ENCODE results near the gene AGPAT1. TPM values are rescaled to one million over a fixed set of nuclear protein-coding genes. Genes with fewer than 3 reads are reported as not detected.

Gene AGPAT1
- total and polyA plus RNA-seq, 2 of the 13 experiments (the other 11 are each of a cell fraction or from before 2014, with no cell fraction given): 51.3 to 139 TPM

DNA sequence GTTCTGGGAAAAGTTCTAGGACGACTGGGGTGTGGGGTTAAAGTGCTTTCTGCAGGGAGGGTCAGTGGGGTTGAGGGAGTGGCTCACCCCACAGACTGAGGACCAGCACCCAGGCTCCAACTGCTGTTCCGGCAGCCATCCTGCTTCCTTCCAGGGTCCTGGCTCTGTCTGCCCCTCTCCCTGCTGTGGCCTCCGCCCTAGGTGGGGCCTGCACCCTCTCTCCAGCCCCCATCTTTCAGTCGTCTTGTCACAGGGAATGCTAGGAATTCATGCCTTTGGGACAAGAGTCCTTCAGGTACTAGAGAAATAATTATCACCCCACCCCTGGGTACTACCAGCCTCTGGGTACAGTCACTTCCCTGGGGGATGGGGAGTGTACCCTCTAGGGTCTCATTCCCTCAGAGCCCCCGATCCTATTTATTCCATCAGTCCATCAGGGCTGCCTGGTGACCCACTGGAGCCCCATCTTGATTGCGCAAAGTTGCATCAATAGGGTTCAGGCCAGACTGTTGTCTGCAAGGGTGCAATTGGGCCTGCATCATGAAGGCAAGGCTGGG lies 8.3 kb upstream of the AGPAT1 start, which contains the start of gene AGER (continued):
- TF ChIP-seq ARID2 (CRISPR knock-in tag; IDR thresholded peaks at IDR 0.05; ENCODE audit: borderline replicate concordance): no peak
- TF ChIP-seq ZNF766 (CRISPR knock-in tag; IDR thresholded peaks at IDR 0.05; ENCODE audit: borderline replicate concordance): no peak
- peak; percentile 87 for TF ChIP-seq AGO2 (optimal IDR thresholded peaks at IDR 0.05; ENCODE audit: low read depth, low read length)
- TF ChIP-seq PCBP2 (optimal IDR thresholded peaks at IDR 0.05; ENCODE audit: low read depth, low read length, poor library complexity, severe bottlenecking): no peak
- TF ChIP-seq SIX4 (CRISPR knock-in tag; IDR thresholded peaks at IDR 0.05): no peak
- no peak for TF ChIP-seq SP1 (IDR thresholded peaks at IDR 0.05)
- TF ChIP-seq SP1 (CRISPR knock-in tag; IDR thresholded peaks at IDR 0.05): no peak
- TF ChIP-seq ZNF607 (CRISPR knock-in tag; IDR thresholded peaks at IDR 0.05; ENCODE audit: borderline replicate concordance): no peak
- TF ChIP-seq ZNF720 (CRISPR knock-in tag; IDR thresholded peaks at IDR 0.05): no peak
- no peak for TF ChIP-seq ZNF446 (CRISPR knock-in tag; IDR thresholded peaks at IDR 0.05)
- TF ChIP-seq, protein P1, sequence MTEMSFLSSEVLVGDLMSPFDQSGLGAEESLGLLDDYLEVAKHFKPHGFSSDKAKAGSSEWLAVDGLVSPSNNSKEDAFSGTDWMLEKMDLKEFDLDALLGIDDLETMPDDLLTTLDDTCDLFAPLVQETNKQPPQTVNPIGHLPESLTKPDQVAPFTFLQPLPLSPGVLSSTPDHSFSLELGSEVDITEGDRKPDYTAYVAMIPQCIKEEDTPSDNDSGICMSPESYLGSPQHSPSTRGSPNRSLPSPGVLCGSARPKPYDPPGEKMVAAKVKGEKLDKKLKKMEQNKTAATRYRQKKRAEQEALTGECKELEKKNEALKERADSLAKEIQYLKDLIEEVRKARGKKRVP (CRISPR knock-in tag; IDR thresholded peaks at IDR 0.05): peak in 1 of 2 experiments; percentile 71; a peak in 2 of 4 replicates
- no peak for TF ChIP-seq MIER2 (CRISPR knock-in tag; IDR thresholded peaks at IDR 0.05)
- TF ChIP-seq, protein P2, sequence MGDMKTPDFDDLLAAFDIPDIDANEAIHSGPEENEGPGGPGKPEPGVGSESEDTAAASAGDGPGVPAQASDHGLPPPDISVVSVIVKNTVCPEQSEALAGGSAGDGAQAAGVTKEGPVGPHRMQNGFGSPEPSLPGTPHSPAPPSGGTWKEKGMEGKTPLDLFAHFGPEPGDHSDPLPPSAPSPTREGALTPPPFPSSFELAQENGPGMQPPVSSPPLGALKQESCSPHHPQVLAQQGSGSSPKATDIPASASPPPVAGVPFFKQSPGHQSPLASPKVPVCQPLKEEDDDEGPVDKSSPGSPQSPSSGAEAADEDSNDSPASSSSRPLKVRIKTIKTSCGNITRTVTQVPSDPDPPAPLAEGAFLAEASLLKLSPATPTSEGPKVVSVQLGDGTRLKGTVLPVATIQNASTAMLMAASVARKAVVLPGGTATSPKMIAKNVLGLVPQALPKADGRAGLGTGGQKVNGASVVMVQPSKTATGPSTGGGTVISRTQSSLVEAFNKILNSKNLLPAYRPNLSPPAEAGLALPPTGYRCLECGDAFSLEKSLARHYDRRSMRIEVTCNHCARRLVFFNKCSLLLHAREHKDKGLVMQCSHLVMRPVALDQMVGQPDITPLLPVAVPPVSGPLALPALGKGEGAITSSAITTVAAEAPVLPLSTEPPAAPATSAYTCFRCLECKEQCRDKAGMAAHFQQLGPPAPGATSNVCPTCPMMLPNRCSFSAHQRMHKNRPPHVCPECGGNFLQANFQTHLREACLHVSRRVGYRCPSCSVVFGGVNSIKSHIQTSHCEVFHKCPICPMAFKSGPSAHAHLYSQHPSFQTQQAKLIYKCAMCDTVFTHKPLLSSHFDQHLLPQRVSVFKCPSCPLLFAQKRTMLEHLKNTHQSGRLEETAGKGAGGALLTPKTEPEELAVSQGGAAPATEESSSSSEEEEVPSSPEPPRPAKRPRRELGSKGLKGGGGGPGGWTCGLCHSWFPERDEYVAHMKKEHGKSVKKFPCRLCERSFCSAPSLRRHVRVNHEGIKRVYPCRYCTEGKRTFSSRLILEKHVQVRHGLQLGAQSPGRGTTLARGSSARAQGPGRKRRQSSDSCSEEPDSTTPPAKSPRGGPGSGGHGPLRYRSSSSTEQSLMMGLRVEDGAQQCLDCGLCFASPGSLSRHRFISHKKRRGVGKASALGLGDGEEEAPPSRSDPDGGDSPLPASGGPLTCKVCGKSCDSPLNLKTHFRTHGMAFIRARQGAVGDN (CRISPR knock-in tag; IDR thresholded peaks at IDR 0.05): peak; percentile 40
- no peak for TF ChIP-seq ZNF850 (CRISPR knock-in tag; conservative IDR thresholded peaks at IDR 0.05)
- peak; percentile 59 for TF ChIP-seq HNRNPH1 (optimal IDR thresholded peaks at IDR 0.05; ENCODE audit: low read depth, low read length)
- TF ChIP-seq RFX5 (IDR thresholded peaks at IDR 0.05; ENCODE audit: low read depth, low read length): no peak
- TF ChIP-seq GABPA (IDR thresholded peaks at IDR 0.05; ENCODE audit: low read depth, low read length): peak; percentile 5; the same call in 1 of the 2 replicates
- TF ChIP-seq GABPA (CRISPR knock-in tag; IDR thresholded peaks at IDR 0.05; ENCODE audit: low read depth): no peak
- no peak for TF ChIP-seq ZNF382 (CRISPR knock-in tag; IDR thresholded peaks at IDR 0.05; ENCODE audit: borderline replicate concordance)
- TF ChIP-seq, protein P3, sequence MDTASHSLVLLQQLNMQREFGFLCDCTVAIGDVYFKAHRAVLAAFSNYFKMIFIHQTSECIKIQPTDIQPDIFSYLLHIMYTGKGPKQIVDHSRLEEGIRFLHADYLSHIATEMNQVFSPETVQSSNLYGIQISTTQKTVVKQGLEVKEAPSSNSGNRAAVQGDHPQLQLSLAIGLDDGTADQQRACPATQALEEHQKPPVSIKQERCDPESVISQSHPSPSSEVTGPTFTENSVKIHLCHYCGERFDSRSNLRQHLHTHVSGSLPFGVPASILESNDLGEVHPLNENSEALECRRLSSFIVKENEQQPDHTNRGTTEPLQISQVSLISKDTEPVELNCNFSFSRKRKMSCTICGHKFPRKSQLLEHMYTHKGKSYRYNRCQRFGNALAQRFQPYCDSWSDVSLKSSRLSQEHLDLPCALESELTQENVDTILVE (CRISPR knock-in tag; IDR thresholded peaks at IDR 0.05): no peak
- TF ChIP-seq ZFP62 (CRISPR knock-in tag; IDR thresholded peaks at IDR 0.05): no peak
- TF ChIP-seq HNF4A (CRISPR knock-in tag; IDR thresholded peaks at IDR 0.05): peak; percentile 14; the same call in 1 of the 2 replicates
- no peak for TF ChIP-seq NCOA1 (CRISPR knock-in tag; IDR thresholded peaks at IDR 0.05)
- TF ChIP-seq ZNF160 (CRISPR knock-in tag; IDR thresholded peaks at IDR 0.05): no peak
- TF ChIP-seq, protein P4, sequence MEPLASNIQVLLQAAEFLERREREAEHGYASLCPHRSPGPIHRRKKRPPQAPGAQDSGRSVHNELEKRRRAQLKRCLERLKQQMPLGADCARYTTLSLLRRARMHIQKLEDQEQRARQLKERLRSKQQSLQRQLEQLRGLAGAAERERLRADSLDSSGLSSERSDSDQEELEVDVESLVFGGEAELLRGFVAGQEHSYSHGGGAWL (CRISPR knock-in tag; IDR thresholded peaks at IDR 0.05): no peak
- no peak for TF ChIP-seq TCF12 (IDR thresholded peaks at IDR 0.05)
- TF ChIP-seq TCF12 (CRISPR knock-in tag; IDR thresholded peaks at IDR 0.05): no peak
- TF ChIP-seq CEBPB (IDR thresholded peaks at IDR 0.05; ENCODE audit: borderline replicate concordance, low read depth, low read length): peak; percentile 65; the same call in 1 of the 2 replicates
